ENCODE data around the gene EFNA5. TPM values are rescaled to one million over a fixed set of nuclear protein-coding genes. Genes with fewer than 3 reads are reported as not detected.

The EFNA5 gene
- total and polyA plus RNA-seq, 2 experiments from 2014 or later = 7.5 to 10.1 TPM

DNA sequence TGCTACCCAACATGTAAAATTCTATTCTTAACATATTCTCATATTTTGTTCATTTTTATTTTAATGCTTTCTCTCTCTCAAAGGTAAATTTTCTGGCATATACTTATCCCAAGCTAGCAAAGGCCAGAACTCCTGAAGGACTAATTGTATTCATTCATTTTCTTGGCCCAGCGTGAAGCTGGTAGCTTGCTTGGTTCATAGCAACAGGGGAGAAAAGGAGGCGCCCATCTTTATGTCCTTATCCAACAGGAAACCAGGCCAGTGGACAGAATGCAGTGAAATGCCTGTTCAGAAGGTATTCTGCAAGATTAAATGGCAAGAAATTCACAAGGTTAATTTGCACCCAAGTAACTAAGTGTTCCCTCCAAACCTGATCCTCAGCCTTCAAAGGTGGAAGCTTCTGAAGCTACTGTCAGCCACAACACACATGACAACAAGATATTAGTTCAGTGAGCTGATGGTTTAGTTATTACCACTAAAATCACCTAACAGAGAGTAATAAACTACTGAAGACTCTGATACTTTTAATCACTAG is 5.6 kb downstream of the EFNA5 start (continued):
- TF ChIP-seq, protein P1, sequence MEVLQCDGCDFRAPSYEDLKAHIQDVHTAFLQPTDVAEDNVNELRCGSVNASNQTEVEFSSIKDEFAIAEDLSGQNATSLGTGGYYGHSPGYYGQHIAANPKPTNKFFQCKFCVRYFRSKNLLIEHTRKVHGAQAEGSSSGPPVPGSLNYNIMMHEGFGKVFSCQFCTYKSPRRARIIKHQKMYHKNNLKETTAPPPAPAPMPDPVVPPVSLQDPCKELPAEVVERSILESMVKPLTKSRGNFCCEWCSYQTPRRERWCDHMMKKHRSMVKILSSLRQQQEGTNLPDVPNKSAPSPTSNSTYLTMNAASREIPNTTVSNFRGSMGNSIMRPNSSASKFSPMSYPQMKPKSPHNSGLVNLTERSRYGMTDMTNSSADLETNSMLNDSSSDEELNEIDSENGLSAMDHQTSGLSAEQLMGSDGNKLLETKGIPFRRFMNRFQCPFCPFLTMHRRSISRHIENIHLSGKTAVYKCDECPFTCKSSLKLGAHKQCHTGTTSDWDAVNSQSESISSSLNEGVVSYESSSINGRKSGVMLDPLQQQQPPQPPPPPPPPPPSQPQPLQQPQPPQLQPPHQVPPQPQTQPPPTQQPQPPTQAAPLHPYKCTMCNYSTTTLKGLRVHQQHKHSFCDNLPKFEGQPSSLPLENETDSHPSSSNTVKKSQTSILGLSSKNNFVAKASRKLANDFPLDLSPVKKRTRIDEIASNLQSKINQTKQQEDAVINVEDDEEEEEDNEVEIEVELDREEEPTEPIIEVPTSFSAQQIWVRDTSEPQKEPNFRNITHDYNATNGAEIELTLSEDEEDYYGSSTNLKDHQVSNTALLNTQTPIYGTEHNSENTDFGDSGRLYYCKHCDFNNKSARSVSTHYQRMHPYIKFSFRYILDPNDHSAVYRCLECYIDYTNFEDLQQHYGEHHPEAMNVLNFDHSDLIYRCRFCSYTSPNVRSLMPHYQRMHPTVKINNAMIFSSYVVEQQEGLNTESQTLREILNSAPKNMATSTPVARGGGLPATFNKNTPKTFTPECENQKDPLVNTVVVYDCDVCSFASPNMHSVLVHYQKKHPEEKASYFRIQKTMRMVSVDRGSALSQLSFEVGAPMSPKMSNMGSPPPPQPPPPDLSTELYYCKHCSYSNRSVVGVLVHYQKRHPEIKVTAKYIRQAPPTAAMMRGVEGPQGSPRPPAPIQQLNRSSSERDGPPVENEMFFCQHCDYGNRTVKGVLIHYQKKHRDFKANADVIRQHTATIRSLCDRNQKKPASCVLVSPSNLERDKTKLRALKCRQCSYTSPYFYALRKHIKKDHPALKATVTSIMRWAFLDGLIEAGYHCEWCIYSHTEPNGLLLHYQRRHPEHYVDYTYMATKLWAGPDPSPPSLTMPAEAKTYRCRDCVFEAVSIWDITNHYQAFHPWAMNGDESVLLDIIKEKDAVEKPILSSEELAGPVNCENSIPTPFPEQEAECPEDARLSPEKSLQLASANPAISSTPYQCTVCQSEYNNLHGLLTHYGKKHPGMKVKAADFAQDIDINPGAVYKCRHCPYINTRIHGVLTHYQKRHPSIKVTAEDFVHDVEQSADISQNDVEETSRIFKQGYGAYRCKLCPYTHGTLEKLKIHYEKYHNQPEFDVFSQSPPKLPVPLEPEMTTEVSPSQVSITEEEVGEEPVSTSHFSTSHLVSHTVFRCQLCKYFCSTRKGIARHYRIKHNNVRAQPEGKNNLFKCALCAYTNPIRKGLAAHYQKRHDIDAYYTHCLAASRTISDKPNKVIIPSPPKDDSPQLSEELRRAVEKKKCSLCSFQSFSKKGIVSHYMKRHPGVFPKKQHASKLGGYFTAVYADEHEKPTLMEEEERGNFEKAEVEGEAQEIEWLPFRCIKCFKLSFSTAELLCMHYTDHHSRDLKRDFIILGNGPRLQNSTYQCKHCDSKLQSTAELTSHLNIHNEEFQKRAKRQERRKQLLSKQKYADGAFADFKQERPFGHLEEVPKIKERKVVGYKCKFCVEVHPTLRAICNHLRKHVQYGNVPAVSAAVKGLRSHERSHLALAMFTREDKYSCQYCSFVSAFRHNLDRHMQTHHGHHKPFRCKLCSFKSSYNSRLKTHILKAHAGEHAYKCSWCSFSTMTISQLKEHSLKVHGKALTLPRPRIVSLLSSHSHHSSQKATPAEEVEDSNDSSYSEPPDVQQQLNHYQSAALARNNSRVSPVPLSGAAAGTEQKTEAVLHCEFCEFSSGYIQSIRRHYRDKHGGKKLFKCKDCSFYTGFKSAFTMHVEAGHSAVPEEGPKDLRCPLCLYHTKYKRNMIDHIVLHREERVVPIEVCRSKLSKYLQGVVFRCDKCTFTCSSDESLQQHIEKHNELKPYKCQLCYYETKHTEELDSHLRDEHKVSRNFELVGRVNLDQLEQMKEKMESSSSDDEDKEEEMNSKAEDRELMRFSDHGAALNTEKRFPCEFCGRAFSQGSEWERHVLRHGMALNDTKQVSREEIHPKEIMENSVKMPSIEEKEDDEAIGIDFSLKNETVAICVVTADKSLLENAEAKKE (CRISPR knock-in tag; IDR thresholded peaks at IDR 0.05) = no peak
- no peak for TF ChIP-seq STAT1 (IDR thresholded peaks at IDR 0.05; ENCODE audit: unreplicated experiment)
- TF ChIP-seq JUNB (IDR thresholded peaks at IDR 0.05; ENCODE audit: unreplicated experiment) = no peak
- TF ChIP-seq ZNF331 (CRISPR knock-in tag; IDR thresholded peaks at IDR 0.05; ENCODE audit: low read depth) = no peak
- TF ChIP-seq POLR2AphosphoS5 (IDR thresholded peaks at IDR 0.05; ENCODE audit: low read depth) = no peak
- TF ChIP-seq, protein P2, sequence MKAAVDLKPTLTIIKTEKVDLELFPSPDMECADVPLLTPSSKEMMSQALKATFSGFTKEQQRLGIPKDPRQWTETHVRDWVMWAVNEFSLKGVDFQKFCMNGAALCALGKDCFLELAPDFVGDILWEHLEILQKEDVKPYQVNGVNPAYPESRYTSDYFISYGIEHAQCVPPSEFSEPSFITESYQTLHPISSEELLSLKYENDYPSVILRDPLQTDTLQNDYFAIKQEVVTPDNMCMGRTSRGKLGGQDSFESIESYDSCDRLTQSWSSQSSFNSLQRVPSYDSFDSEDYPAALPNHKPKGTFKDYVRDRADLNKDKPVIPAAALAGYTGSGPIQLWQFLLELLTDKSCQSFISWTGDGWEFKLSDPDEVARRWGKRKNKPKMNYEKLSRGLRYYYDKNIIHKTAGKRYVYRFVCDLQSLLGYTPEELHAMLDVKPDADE (IDR thresholded peaks at IDR 0.05) = no peak

DNA sequence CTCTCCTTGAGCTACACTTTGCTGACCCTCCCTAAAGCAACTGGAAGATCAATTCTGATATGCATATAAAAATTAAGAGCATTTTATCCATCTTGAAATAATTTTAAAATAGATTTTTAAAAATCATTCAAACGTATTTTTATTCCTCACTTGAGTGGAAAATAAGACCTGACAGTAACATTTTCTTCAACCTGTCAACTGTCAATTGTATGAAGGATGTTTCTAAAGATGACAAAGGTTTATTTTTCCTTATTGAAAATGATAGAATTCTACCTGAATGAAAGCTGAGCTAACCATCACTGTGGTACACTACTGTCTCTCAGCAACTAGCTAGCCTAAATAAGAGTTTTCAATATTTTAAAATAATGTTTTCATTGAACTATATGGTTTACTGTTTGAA is 7.0 kb downstream of the EFNA5 start:
- Histone ChIP-seq H3K9me2 (ENCODE audit: insufficient read depth) (no peaks in the 10 kb centered on the region), H3F3A (replicated peaks; ENCODE audit: low read depth) (no peaks in the 10 kb centered on the region), H3K27ac (ENCODE audit: low read depth) (no peak overlapping the region), H4K20me1 (replicated peaks; ENCODE audit: insufficient read depth) (no peaks in the 10 kb centered on the region), H3K36me3 (ENCODE audit: insufficient read depth) (no peaks in the 10 kb centered on the region), H3K27me3 (ENCODE audit: insufficient read depth) (peaks cover 19% of the 10 kb centered on the region), H3K4me3 (no peak overlapping the region), H2AFZ (no peak overlapping the region), H3K79me2 (replicated peaks; ENCODE audit: insufficient read depth) (peaks cover 49% of the 10 kb centered on the region), H3K4me1 (ENCODE audit: insufficient read depth) (peaks cover 20% of the 10 kb centered on the region), H3K4me2 (no peak overlapping the region)
- no peaks in the 10 kb centered on the region for H3K9me3 Mint-ChIP-seq
- DNase-seq (ENCODE audit: low spot score) = no peak
- H3K27me3 Mint-ChIP-seq (ENCODE audit: insufficient read depth, low read depth, poor library complexity) = peaks cover 4% of the 10 kb centered on the region
- peaks cover 27% of the 10 kb centered on the region for H3K4me1 Mint-ChIP-seq
- H3K36me3 Mint-ChIP-seq (ENCODE audit: low read depth) = no peaks in the 10 kb centered on the region
- H3K4me3 Mint-ChIP-seq = no peak overlapping the region
- no peak for ATAC-seq
- no peak overlapping the region for H3K27ac Mint-ChIP-seq
- no peak for TF ChIP-seq JUNB (IDR thresholded peaks at IDR 0.05; ENCODE audit: unreplicated experiment)
- TF ChIP-seq, protein P3, sequence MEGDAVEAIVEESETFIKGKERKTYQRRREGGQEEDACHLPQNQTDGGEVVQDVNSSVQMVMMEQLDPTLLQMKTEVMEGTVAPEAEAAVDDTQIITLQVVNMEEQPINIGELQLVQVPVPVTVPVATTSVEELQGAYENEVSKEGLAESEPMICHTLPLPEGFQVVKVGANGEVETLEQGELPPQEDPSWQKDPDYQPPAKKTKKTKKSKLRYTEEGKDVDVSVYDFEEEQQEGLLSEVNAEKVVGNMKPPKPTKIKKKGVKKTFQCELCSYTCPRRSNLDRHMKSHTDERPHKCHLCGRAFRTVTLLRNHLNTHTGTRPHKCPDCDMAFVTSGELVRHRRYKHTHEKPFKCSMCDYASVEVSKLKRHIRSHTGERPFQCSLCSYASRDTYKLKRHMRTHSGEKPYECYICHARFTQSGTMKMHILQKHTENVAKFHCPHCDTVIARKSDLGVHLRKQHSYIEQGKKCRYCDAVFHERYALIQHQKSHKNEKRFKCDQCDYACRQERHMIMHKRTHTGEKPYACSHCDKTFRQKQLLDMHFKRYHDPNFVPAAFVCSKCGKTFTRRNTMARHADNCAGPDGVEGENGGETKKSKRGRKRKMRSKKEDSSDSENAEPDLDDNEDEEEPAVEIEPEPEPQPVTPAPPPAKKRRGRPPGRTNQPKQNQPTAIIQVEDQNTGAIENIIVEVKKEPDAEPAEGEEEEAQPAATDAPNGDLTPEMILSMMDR (conservative IDR thresholded peaks at IDR 0.05; ENCODE audit: low read depth in 2 of 2) = no peak
- TF ChIP-seq POLR2AphosphoS5 (IDR thresholded peaks at IDR 0.05; ENCODE audit: low read depth) = no peak
- TF ChIP-seq, protein P2 (IDR thresholded peaks at IDR 0.05) = no peak
- no peak for TF ChIP-seq EZH2 (IDR thresholded peaks at IDR 0.05; ENCODE audit: low read depth, unreplicated experiment)
- TF ChIP-seq STAT1 (IDR thresholded peaks at IDR 0.05; ENCODE audit: unreplicated experiment) = no peak
- no peak for TF ChIP-seq EZH2phosphoT487 (IDR thresholded peaks at IDR 0.05; ENCODE audit: unreplicated experiment)
- no peak for TF ChIP-seq ZNF114 (CRISPR knock-in tag; IDR thresholded peaks at IDR 0.05)
- TF ChIP-seq, protein P4, sequence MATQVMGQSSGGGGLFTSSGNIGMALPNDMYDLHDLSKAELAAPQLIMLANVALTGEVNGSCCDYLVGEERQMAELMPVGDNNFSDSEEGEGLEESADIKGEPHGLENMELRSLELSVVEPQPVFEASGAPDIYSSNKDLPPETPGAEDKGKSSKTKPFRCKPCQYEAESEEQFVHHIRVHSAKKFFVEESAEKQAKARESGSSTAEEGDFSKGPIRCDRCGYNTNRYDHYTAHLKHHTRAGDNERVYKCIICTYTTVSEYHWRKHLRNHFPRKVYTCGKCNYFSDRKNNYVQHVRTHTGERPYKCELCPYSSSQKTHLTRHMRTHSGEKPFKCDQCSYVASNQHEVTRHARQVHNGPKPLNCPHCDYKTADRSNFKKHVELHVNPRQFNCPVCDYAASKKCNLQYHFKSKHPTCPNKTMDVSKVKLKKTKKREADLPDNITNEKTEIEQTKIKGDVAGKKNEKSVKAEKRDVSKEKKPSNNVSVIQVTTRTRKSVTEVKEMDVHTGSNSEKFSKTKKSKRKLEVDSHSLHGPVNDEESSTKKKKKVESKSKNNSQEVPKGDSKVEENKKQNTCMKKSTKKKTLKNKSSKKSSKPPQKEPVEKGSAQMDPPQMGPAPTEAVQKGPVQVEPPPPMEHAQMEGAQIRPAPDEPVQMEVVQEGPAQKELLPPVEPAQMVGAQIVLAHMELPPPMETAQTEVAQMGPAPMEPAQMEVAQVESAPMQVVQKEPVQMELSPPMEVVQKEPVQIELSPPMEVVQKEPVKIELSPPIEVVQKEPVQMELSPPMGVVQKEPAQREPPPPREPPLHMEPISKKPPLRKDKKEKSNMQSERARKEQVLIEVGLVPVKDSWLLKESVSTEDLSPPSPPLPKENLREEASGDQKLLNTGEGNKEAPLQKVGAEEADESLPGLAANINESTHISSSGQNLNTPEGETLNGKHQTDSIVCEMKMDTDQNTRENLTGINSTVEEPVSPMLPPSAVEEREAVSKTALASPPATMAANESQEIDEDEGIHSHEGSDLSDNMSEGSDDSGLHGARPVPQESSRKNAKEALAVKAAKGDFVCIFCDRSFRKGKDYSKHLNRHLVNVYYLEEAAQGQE (IDR thresholded peaks at IDR 0.05; ENCODE audit: unreplicated experiment) = no peak
